OCI-LY3 (cell line): ENCODE results near the gene ACOX1.

Experiments
- H2AFZ ChIP-seq: fragments of 200-600, 300-600 bp; shearing (Covaris generic); 2 replicates; pipeline ENCODE4 v1.6.0; 2014; ENCODE audit warnings: antibody characterized with exemption, low read depth, low read length
- H3K27ac ChIP-seq: fragments of 200-600, 300-600 bp; sonication (generic); 2 replicates; pipeline ENCODE4 v1.5.1; 2014; ENCODE audit warnings: mild to moderate bottlenecking, low read length, moderate library complexity, mixed read lengths
- H3K27me3 ChIP-seq: fragments of 200-600, 300-600 bp; sonication (generic); 2 replicates; pipeline ENCODE4 v1.6.1; 2014; ENCODE audit warnings: low read depth, low read length, mixed read lengths
- H3K36me3 ChIP-seq: fragments of 200-600, 300-600 bp; sonication (generic); replicated peaks from 2 replicates; pipeline ENCODE3; 2014; ENCODE audit warnings: low read depth, low read length, mixed read lengths
- H3K4me1 ChIP-seq: fragments of 300-600, 200-600 bp; sonication (generic); 2 replicates; pipeline ENCODE4 v1.6.1; 2014; ENCODE audit warnings: low read length, mixed read lengths
- H3K4me2 ChIP-seq: fragments of 200-600, 300-600 bp; sonication (generic); 2 replicates; pipeline ENCODE4 v1.6.1; 2014; ENCODE audit warnings: low read length, mixed read lengths
- H3K4me3 ChIP-seq: fragments of 300-600, 200-600 bp; sonication (generic); 2 replicates; pipeline ENCODE4 v1.5.1; 2014; ENCODE audit warnings: antibody characterized with exemption, mild to moderate bottlenecking, low read length, moderate library complexity
- H3K79me2 ChIP-seq: fragments of 300-600, 200-600 bp; shearing (Covaris generic); 2 replicates; pipeline ENCODE4 v1.6.1; 2014; ENCODE audit warnings: mild to moderate bottlenecking, low read length, mixed read lengths
- H3K9ac ChIP-seq: fragments of 300-600, 200-600 bp; shearing (Covaris generic); 2 replicates; pipeline ENCODE4 v1.6.0; 2014; ENCODE audit warnings: mild to moderate bottlenecking, low read length, moderate library complexity
- H3K9me3 ChIP-seq: fragments of 200-600, 300-600 bp; shearing (Covaris generic); 2 replicates; pipeline ENCODE4 v1.6.1; 2014; ENCODE audit warnings: low read length, mixed read lengths; ENCODE audit not compliant: insufficient read depth
- H4K20me1 ChIP-seq: fragments of 200-600, 300-600 bp; sonication (generic); 2 replicates; pipeline ENCODE4 v1.6.1; 2016; ENCODE audit warnings: low read length, mixed read lengths; ENCODE audit not compliant: insufficient read depth
- CTCF ChIP-seq: fragments of 200-600, 300-600 bp; sonication (generic); IDR thresholded peaks from 2 replicates; pipeline ENCODE4 v1.5.1; 2014; ENCODE audit warnings: antibody characterized with exemption, low read length, low read depth
- EZH2phosphoT487 ChIP-seq: fragments of 200-600 bp; shearing (Covaris generic); IDR thresholded peaks from 2 replicates; pipeline ENCODE4 v1.6.1; 2018; ENCODE audit warnings: antibody characterized with exemption, mixed run types, low read depth

ACOX1 gene

GRCh38 chr17:76009969-76010661, 31.1 kb upstream of the ACOX1 start:
- no peaks in the 10 kb centered on the region for H3K27me3 ChIP-seq
- peaks cover 7% of the 10 kb centered on the region; the same call in 1 of the 2 replicates for H3K4me1 ChIP-seq
- no peak overlapping the region for H3K4me3 ChIP-seq
- H3K27ac ChIP-seq: no peak overlapping the region
- H3K9ac ChIP-seq: no peak overlapping the region
- no peak overlapping the region for H2AFZ ChIP-seq
- H3K4me2 ChIP-seq: no peak overlapping the region
- H4K20me1 ChIP-seq: no peaks in the 10 kb centered on the region
- TF ChIP-seq EZH2phosphoT487 (no peak), CTCF (no peak)
- no peaks in the 10 kb centered on the region for H3K79me2 ChIP-seq
- no peaks in the 10 kb centered on the region for H3K36me3 ChIP-seq
- no peaks in the 10 kb centered on the region for H3K9me3 ChIP-seq

GRCh38 chr17:76009447-76009846, 30.5 kb upstream of the ACOX1 start:
- Histone ChIP-seq H3K27me3 (no peaks in the 10 kb centered on the region), H3K36me3 (no peaks in the 10 kb centered on the region)

GRCh38 chr17:76008630-76009425, 29.9 kb upstream of the ACOX1 start:
- Histone ChIP-seq H3K36me3 (no peaks in the 10 kb centered on the region), H3K4me2 (no peak overlapping the region), H3K4me3 (no peak overlapping the region), H3K27me3 (no peaks in the 10 kb centered on the region), H3K9ac (no peak overlapping the region), H3K79me2 (no peaks in the 10 kb centered on the region), H3K9me3 (no peaks in the 10 kb centered on the region), H3K27ac (no peak overlapping the region), H2AFZ (no peak overlapping the region), H3K4me1 (peaks cover under 1% of the 10 kb centered on the region; the same call in 1 of the 2 replicates), H4K20me1 (no peaks in the 10 kb centered on the region)
- TF ChIP-seq CTCF: no peak
- no peak for TF ChIP-seq EZH2phosphoT487

More at GRCh38 chr17:76009447-76009846, 30.5 kb upstream of the ACOX1 start:
- no peaks in the 10 kb centered on the region for H3K79me2 ChIP-seq
- no peak for TF ChIP-seq EZH2phosphoT487
- no peak for TF ChIP-seq CTCF
- H3K4me1 ChIP-seq: peaks cover 6% of the 10 kb centered on the region; the same call in 1 of the 2 replicates
- H3K4me3 ChIP-seq: no peak overlapping the region
- H4K20me1 ChIP-seq: no peaks in the 10 kb centered on the region
- no peak overlapping the region for H3K27ac ChIP-seq
- no peak overlapping the region for H2AFZ ChIP-seq
- H3K9me3 ChIP-seq: no peaks in the 10 kb centered on the region
- no peak overlapping the region for H3K9ac ChIP-seq
- H3K4me2 ChIP-seq: no peak overlapping the region

- Histone ChIP-seq H3K4me1 (no peaks in the 10 kb centered on the region), H3K36me3 (no peaks in the 10 kb centered on the region), H3K9ac (no peak overlapping the region), H3K27me3 (no peaks in the 10 kb centered on the region), H3K27ac (no peak overlapping the region), H3K4me3 (no peak overlapping the region), H3K9me3 (no peaks in the 10 kb centered on the region), H2AFZ (no peak overlapping the region), H3K79me2 (no peaks in the 10 kb centered on the region), H4K20me1 (no peaks in the 10 kb centered on the region), H3K4me2 (no peak overlapping the region)
- TF ChIP-seq EZH2phosphoT487 (no peak), CTCF (no peak)
Measured at GRCh38 chr17:76008208-76008607, 29.2 kb upstream of the ACOX1 start.
